Endothelial cell of hepatic sinusoid (primary cell): ENCODE measurements around the gene EEF1AKMT2.

Experiments
- in situ Hi-C: cut with HindIII; loops from 2 replicates; pipeline ENCODE4 v1.10.0; 2017; ENCODE audit warnings: low sequenced_read_pairs

EEF1AKMT2 gene

DNA sequence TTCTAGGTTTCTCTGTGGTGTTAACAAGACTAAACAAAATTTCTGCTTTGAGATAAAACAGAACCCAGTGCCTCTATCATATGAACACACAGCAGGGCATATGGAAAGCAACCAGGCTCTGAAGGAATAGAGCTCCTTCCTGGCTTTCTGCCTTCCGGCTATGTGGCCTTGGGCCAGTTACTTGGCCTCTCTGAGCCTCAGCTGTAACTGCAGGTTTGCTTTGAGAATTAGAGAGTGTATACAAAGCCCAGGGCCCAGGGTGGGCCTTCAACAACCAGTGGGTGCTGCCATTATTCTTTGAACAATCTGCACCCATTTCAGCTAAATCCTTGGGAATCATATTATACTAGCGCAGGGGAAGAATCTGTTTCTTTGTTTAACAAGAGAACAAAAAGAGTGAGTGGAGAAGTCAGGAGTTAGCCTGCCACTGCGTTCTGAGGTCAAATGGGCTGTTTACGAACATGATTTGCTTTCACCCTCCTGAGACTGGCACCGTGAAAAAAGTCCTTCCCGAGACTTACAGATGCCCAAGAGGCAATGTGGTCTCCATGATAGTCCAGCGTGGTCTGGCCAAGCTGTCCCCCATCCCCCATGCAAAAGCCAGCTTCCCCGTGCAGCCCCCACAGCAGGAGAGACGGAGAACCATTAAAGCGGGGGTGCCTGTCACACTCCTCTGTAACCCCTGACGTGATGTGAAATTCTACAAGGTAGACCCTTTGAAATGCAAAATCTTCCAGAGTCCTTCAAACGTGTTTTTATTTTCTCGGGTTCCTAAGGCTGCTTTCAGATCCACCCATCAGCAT is 52.4 kb downstream of the EEF1AKMT2 start:
- in situ Hi-C loops: no loop called here

GRCh38 chr10:124738441-124738840 is 53.2 kb downstream of the EEF1AKMT2 start:
- in situ Hi-C loops: no loop called here

DNA sequence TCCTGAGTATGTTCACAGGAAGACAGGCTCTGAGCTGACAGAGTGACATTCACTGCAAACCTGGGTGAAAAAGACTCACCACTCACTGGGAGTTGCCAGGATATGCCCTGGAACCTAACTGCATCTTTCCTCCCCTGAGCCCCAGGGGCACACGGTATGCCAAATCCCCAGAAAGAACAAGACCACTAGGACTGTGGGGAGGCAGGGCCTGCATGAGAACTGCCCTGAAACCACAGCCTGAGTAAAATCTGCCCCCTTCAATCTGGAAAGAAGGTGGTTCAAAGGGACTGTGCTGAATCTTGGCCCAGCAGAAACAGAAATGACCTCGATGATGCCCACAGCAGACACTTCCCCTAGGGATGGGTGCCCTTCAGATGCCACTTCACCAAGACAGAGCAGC is 54.0 kb downstream of the EEF1AKMT2 start:
- in situ Hi-C loops: no loop called here

DNA sequence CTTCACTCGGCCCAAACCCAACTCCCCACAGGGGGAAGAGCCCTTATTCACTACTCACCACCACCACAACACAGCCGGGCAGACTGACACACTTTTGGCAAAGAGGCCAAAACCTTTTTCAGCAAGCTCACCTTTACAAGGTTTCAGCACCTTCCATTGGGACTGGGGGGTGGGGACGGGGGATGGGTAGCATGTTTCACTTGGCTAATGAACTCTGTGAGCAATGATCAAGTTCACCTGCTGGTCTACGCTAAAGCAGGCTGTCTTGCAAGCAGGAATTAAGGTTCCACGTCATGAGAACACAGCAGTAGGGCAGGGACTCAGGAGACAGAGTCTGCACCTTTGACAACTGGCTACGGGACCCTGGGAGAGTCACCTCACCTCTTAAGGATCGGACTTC is 54.5 kb downstream of the EEF1AKMT2 start:
- in situ Hi-C loops: no loop called here

GRCh38 chr10:124736491-124737136 is 55.1 kb downstream of the EEF1AKMT2 start:
- in situ Hi-C loops: no loop called here

DNA sequence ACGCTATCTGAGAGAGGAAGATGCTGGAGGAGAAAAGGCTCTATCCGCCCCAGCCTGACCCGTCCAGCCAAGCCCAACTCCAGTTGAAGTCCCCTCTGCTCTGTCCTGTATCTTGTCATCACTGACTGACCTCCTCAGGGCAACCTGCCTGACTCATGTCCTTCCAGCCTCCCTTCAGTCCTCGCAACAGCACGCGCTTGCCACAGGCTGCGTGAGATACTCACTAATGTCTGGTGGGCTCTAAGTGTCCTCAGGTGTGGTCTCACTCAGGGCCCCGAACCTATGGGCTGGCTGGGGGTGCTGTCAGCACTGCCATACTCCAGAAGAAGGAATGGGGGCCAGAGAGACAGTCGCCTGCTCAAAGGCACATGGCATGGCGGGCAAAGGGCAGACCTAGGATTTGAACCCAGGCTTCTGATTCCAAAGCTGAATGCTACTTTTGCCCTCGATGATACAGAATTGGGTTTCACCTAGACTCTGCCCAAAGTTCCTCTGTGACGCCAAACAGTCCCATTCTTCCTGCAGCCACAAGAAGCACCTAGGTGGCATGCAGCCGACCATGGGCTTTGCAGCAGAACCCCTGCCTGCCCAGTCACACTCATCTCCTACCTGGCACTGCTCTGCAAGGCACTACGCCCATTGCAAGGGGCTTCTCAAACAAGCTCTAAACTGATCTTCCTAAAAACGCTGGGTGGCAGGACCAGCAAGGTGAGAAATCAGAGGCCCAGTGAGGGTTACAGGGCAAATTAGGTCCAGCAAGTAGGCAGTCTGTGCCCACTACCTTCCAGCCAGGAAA is 56.0 kb downstream of the EEF1AKMT2 start:
- in situ Hi-C loops: no loop called here

DNA sequence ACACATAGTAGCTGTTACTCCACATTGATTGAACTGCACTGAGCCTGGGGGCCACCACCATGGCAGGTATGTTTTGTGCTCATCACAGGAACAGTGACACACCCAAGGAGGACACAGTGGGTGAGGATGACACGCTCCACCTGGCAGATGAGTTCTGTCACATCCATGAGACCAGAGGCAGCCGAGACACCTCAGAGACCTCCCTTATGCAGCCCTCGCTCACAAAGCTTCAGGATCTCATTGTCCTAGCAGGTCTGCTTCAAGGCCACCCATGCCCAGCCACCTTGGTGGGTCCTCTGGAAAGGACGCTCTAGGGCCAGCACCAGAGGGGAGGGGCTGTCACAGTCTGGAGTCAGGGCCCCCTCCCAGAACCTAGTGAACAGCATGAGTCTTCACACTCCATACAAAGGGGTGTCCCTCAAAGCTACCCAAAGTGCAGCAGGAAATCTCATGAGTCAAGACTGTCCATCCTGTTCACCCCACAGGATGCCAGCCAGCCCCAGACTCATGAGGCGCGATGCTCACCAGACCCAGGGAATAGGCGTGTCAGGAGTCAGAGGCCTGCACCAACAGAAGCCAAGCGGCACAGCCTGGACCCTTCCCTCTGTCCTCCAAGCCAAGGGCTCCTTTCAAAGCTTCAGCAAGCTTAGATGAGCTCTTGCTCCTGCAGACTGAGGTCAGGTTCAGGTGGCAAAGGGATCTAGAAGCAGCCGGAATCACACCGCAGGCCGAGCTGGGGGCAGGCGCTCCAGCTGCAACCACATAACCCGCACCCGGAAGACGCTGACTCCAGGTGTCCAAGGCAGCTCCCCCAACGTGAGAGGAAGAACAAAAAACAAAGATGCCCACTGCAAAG is 57.1 kb downstream of the EEF1AKMT2 start:
- in situ Hi-C loops: no loop called here

DNA sequence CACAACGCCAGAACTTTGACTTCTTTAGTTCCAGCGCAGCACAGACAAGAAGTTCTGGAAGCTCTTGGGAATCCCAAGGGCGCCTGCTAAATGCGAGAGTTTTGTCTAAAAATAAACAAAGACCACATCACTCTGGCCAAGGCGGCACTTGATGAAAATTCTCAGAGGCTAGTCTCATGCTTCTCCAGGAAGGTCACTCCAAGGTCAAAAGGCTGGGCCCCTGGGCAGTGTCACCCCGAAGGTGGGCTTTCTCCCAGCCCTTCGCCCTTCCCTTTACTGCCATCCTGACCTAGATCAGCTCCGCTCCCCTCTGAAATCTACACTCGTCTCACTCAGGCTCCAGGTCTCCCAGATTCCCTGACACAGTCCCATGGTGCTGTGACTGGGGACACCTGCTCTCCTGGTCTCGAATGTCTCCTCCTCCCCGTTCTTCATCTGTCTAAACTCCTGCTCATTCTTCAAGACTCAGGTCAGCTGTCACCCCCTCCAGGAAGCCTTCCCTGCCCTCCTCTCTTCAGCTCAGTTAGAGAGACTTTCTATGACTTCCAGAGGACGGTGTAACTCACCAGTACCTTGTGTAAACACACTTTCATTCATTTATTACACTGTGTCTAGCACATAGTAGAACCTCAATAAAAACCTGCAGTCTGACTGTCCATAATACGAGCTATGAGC is 58.0 kb downstream of the EEF1AKMT2 start:
- in situ Hi-C loops: no loop called here

GRCh38 chr10:124732931-124733570 is 58.6 kb downstream of the EEF1AKMT2 start:
- in situ Hi-C loops: no loop called here

- in situ Hi-C loops: no loop called here
Measured at GRCh38 chr10:124731551-124731950, 60.1 kb downstream of the EEF1AKMT2 start.

- in situ Hi-C loops: no loop called here
Measured at GRCh38 chr10:124730790-124731189, 60.9 kb downstream of the EEF1AKMT2 start.

- in situ Hi-C loops: loop anchor here (5.0 kb wide), 1 partner anchor 67 kb away; no protein-coding TSS in a partner anchor
Measured at GRCh38 chr10:124728830-124729661, 62.6 kb downstream of the EEF1AKMT2 start.

DNA sequence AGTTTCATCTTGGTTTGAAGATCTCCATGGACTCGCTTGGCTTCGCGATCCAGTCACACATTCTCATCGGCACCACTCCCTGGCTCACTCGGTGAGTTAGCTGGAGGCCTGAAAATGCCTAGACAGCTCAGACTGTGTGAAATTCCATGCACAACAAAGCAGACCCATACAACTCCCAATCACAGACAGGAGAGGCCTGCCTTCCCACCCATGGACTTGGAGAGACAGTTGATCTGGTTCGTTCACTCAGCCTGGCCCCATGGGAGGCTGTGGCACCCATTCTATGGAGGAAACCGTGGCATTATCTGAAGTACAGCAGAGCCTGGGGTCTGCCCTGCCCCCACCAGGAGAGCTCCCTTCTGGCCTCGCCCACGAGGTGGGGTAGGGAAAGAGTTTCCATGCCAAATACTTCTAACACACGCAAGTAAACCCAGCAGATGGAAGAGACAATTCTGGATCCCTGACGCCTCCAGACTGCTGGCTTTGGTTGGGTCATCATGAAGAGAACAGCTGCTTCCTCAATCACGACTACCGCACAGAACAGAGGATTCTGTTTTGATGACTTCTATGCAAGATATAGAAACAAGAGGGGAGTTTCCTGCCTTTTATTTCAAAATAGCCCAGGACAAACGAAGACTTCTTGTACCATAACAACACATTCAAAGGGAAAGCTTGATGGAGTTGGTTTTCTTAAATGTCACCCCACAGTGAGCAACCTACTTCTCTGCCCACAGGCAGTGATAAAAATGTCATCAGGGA is 63.4 kb downstream of the EEF1AKMT2 start:
- in situ Hi-C loops: loop anchor here (5.0 kb wide), 1 partner anchor 66 kb away; no protein-coding TSS in a partner anchor

DNA sequence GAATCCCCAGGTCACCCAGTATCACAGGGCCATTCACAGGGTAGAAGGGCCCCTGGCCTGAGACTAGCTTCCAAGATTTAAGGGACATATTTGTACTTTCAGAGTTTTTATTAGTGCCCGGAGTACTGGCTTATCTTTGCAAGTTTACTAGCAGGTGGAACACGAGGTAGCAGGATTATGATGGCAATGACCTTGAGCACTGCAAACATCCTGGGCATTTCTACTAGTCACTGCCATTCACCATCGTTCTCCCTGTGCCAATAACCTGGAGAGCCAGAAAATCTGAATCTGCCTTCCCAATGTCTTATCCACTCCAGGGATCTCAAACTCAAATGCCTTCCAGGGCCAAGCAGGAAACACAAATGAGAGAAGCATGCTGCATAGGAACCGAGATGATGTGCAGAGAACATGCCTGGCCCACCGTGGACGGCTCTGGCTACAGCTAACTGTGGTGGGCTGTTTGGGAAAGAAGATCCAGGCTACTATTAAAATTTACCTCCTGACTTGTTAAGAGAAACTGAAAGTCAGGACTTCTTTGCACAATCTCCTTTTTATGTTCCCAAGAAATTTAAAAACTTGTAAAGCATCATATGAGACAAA is 64.2 kb downstream of the EEF1AKMT2 start:
- in situ Hi-C loops: loop anchor here (5.0 kb wide), 1 partner anchor 65 kb away; no protein-coding TSS in a partner anchor

DNA sequence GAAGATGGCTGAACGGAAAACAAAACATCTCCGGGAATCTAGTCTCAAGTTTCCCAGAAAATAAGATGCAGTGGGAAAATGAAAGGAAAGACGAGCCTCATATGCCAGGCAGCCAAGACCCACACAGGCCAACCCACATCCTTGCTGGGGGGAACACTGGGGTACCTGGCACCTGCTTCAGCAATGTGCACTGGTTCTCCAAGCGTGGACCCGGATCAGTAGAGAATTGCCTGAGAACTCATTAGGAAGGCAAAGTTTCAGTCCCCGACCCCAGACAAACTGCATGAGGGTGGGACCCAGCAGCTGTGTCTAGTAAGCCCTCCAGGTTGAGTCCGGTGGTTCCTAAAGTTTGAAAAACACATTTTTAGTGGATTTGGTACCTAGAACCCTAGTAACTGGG is 65.9 kb downstream of the EEF1AKMT2 start:
- in situ Hi-C loops: loop anchor here (5.0 kb wide), 1 partner anchor 63 kb away; no protein-coding TSS in a partner anchor

DNA sequence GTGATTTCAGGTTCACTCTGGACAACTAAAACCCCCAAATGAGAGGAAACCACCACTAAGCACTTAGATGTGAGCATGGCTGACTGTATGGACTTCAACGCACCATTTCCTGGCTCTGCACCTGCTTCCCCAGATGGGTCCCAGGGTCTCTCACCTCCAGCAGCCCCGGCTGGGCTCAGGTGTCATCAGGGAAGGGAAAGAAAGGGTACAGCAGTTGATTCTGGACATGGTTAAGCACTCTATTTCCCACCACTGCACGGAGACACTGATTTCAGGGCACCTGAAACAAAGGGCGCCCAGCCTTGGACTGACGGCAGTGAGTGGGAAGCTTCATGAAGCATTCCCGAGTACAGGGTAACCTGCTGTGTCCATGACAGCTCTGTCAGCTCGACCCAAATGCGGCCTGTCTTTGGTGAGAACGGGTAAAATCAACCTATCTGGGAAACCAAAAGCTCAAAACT is 66.5 kb downstream of the EEF1AKMT2 start:
- in situ Hi-C loops: loop anchor here (5.0 kb wide), 1 partner anchor 63 kb away; no protein-coding TSS in a partner anchor
